GM19438 (cell line): ENCODE data around the gene LRRC39.
A peak's percentile ranks its signal among the peaks of the same experiment; 100 is the strongest.

Source experiments
- ATAC-seq: cut with Tn5 transposase; IDR thresholded peaks from one replicate; pipeline ENCODE4 v1.9.1; 2021; ENCODE audit warnings: low read depth; ENCODE audit not compliant: unreplicated experiment

The LRRC39 gene

GRCh38 chr1:100151679-100152078 lies 26.4 kb downstream of the LRRC39 start:
- no peak for ATAC-seq

GRCh38 chr1:100147875-100148274 lies 30.2 kb downstream of the LRRC39 start:
- ATAC-seq = no peak

GRCh38 chr1:100146958-100147357 lies 31.1 kb downstream of the LRRC39 start:
- ATAC-seq = no peak

- no peak for ATAC-seq
Observed at GRCh38 chr1:100145116-100145515, 32.9 kb downstream of the LRRC39 start.

- no peak for ATAC-seq
Observed at GRCh38 chr1:100142343-100142742, 35.7 kb downstream of the LRRC39 start.

- ATAC-seq = no peak
Observed at GRCh38 chr1:100141192-100141591, 36.9 kb downstream of the LRRC39 start.

GRCh38 chr1:100137602-100138001 lies 40.5 kb downstream of the LRRC39 start:
- ATAC-seq = no peak

- ATAC-seq = no peak
Observed at GRCh38 chr1:100134872-100135271, 43.2 kb downstream of the LRRC39 start.

- peak; percentile 95 for ATAC-seq
Observed at GRCh38 chr1:100132566-100133477, 45.2 kb downstream of the LRRC39 start, which contains the start of the genes SASS6 and TRMT13. SASS6 (minus strand) TSS chr1:100132930; CDS start chr1:100132814, 116 bp downstream. TRMT13 (plus strand) TSS chr1:100133163; CDS start chr1:100133169, 6 bp downstream.

GRCh38 chr1:100131623-100132022 lies 46.4 kb downstream of the LRRC39 start:
- no peak for ATAC-seq

- ATAC-seq = no peak
Observed at GRCh38 chr1:100130552-100131077, 47.4 kb downstream of the LRRC39 start.

- ATAC-seq = no peak
Observed at GRCh38 chr1:100127226-100127625, 50.8 kb downstream of the LRRC39 start.

GRCh38 chr1:100122177-100122576 lies 55.9 kb downstream of the LRRC39 start:
- ATAC-seq = no peak

GRCh38 chr1:100115524-100115923 lies 62.5 kb downstream of the LRRC39 start:
- no peak for ATAC-seq

GRCh38 chr1:100109554-100110066 lies 68.4 kb downstream of the LRRC39 start:
- no peak for ATAC-seq

- no peak for ATAC-seq
Observed at GRCh38 chr1:100107696-100108095, 70.4 kb downstream of the LRRC39 start.

GRCh38 chr1:100101564-100101963 lies 76.5 kb downstream of the LRRC39 start:
- no peak for ATAC-seq

GRCh38 chr1:100100202-100100601 lies 77.9 kb downstream of the LRRC39 start:
- no peak for ATAC-seq
